IMR-90 (cell line): ENCODE data around the gene TCHP. TPM values are rescaled to one million over a fixed set of nuclear protein-coding genes. Genes with fewer than 3 reads are reported as not detected.

Source experiments
- ATAC-seq: fragments of 200-7000 bp; cut with Tn5 transposase; 2 replicates; pipeline ENCODE4 v1.9.1; 2020; ENCODE audit warnings: low read depth, mild to moderate bottlenecking, moderate library complexity
- BruUV-seq: library from RNA; stranded (reverse); fragments of 400-500 nt; replicated peaks from 2 replicates; lab custom pipeline; 2021; lab: Mats Ljungman, UMichigan
- CTCF ChIA-PET: fragments of 300-600 bp; formaldehyde crosslinking; extraction: SDS; loops from one replicate; lab custom pipeline; 2021; ENCODE audit warnings: antibody characterized with exemption; lab: Yijun Ruan, JAX
- POLR2A ChIA-PET: fragments of 300-600 bp; sonication (Branson Sonifier 250); formaldehyde crosslinking; loops from one replicate; lab custom pipeline; 2022; ENCODE audit warnings: antibody characterized with exemption; ENCODE audit not compliant: unreplicated experiment; lab: Charles Lee
- DNase-seq: peaks from one replicate; pipeline ENCODE4 v3.0.0; 2013
- H2AFZ ChIP-seq: replicated peaks from 2 replicates; pipeline ENCODE3; 2013; ENCODE audit warnings: low read length, mild to moderate bottlenecking; ENCODE audit not compliant: poor library complexity
- H2AK5ac ChIP-seq: 2 replicates; pipeline ENCODE4 v1.6.1; 2013; ENCODE audit warnings: low read depth, low read length, inconsistent platforms
- H2AK9ac ChIP-seq: replicated peaks from 2 replicates; pipeline ENCODE3; 2013; ENCODE audit warnings: mild to moderate bottlenecking, low read depth, low read length, moderate library complexity; ENCODE audit not compliant: poor library complexity
- H2BK120ac ChIP-seq: 2 replicates; pipeline ENCODE4 v1.6.1; 2013; ENCODE audit warnings: low read depth, low read length, inconsistent platforms
- H2BK15ac ChIP-seq: 3 replicates; pipeline ENCODE4 v1.6.1; 2013; ENCODE audit warnings: low read depth, low read length, inconsistent platforms
- H2BK20ac ChIP-seq: 2 replicates; pipeline ENCODE4 v1.6.1; 2013; ENCODE audit warnings: low read depth, mild to moderate bottlenecking, inconsistent platforms, low read length, moderate library complexity
- H2BK5ac ChIP-seq: 2 replicates; pipeline ENCODE4 v1.6.1; 2013; ENCODE audit warnings: mild to moderate bottlenecking, low read depth, low read length, inconsistent platforms; ENCODE audit not compliant: poor library complexity, severe bottlenecking
- H3K14ac ChIP-seq: replicated peaks from 2 replicates; pipeline ENCODE4 v1.6.1; 2013; ENCODE audit warnings: low read depth, low read length, inconsistent platforms
- H3K18ac ChIP-seq: 2 replicates; pipeline ENCODE4 v1.6.1; 2013; ENCODE audit warnings: low read depth, low read length, control low read depth
- H3K23ac ChIP-seq: 2 replicates; pipeline ENCODE4 v1.6.1; 2013; ENCODE audit warnings: low read depth, low read length, inconsistent platforms
- H3K27ac ChIP-seq: 2 replicates; pipeline ENCODE4 v1.5.1; 2013; ENCODE audit warnings: mild to moderate bottlenecking, control low read depth, low read length; ENCODE audit not compliant: insufficient read depth
- H3K27me3 ChIP-seq: 2 replicates; pipeline ENCODE4 v1.6.1; 2013; ENCODE audit warnings: low read length; ENCODE audit not compliant: control insufficient read depth, insufficient read depth
- H3K36me3 ChIP-seq: 2 replicates; pipeline ENCODE4 v1.6.1; 2013; ENCODE audit warnings: low read length, mixed read lengths; ENCODE audit not compliant: control insufficient read depth, insufficient read depth
- H3K4ac ChIP-seq: 2 replicates; pipeline ENCODE4 v1.6.1; 2013; ENCODE audit warnings: low read depth, low read length, inconsistent platforms
- H3K4me1 ChIP-seq: 2 replicates; pipeline ENCODE4 v1.6.1; 2013; ENCODE audit warnings: low read length, mixed read lengths; ENCODE audit not compliant: control insufficient read depth, insufficient read depth
- H3K4me2 ChIP-seq: 2 replicates; pipeline ENCODE4 v1.6.1; 2013; ENCODE audit warnings: low read depth, mild to moderate bottlenecking, control low read depth, low read length, moderate library complexity
- H3K4me3 ChIP-seq: 2 replicates; pipeline ENCODE4 v1.5.1; 2013; ENCODE audit warnings: low read depth, mild to moderate bottlenecking, control low read depth, low read length, moderate library complexity; ENCODE audit not compliant: insufficient read depth
- H3K56ac ChIP-seq: 2 replicates; pipeline ENCODE4 v1.6.1; 2013; ENCODE audit warnings: low read length, inconsistent platforms; ENCODE audit not compliant: insufficient read depth; ENCODE audit errors: extremely low read depth
- H3K79me1 ChIP-seq, 2 experiments: 2 replicates each; pipeline ENCODE4 v1.6.1; 2013; ENCODE audit warnings: low read length in 2 of 2, inconsistent platforms in 1 of 2, low read depth in 1 of 2
- H3K9ac ChIP-seq: 2 replicates; pipeline ENCODE4 v1.6.1; 2013; ENCODE audit warnings: low read depth, low read length, control low read depth
- H3K9me1 ChIP-seq: 2 replicates; pipeline ENCODE4 v1.6.1; 2013; ENCODE audit warnings: low read length, inconsistent platforms; ENCODE audit not compliant: insufficient read depth
- H3K9me3 ChIP-seq: 2 replicates; pipeline ENCODE4 v1.6.1; 2013; ENCODE audit warnings: low read length; ENCODE audit not compliant: control insufficient read depth, insufficient read depth
- H4K20me1 ChIP-seq: 2 replicates; pipeline ENCODE4 v1.6.1; 2013; ENCODE audit warnings: low read length, inconsistent platforms; ENCODE audit not compliant: insufficient read depth
- H4K5ac ChIP-seq: 2 replicates; pipeline ENCODE4 v1.6.1; 2013; ENCODE audit warnings: mild to moderate bottlenecking, low read depth, low read length, control low read depth
- H4K8ac ChIP-seq, 2 experiments: 2 replicates each; pipeline ENCODE4 v1.6.1; 2013; ENCODE audit warnings: low read depth in 2 of 2, low read length in 2 of 2, control low read depth in 1 of 2, inconsistent platforms in 1 of 2
- H4K91ac ChIP-seq: 2 replicates; pipeline ENCODE4 v1.6.1; 2013; ENCODE audit warnings: low read depth, low read length, inconsistent platforms; ENCODE audit not compliant: insufficient read depth
- BHLHE40 ChIP-seq: fragments of 150-350 bp; IDR thresholded peaks from 2 replicates; pipeline ENCODE4 v1.6.1; 2016; ENCODE audit warnings: mild to moderate bottlenecking, low read depth, low read length
- CEBPB ChIP-seq: IDR thresholded peaks from 2 replicates; pipeline ENCODE4 v1.6.1; 2012; ENCODE audit warnings: low read depth, low read length, improper control_type of control experiment
- CHD1 ChIP-seq: IDR thresholded peaks from 2 replicates; pipeline ENCODE4 v1.6.1; 2012; ENCODE audit warnings: low read depth, low read length, improper control_type of control experiment
- FOS ChIP-seq: fragments of 150-350 bp; IDR thresholded peaks from 2 replicates; pipeline ENCODE4 v1.6.1; 2016; ENCODE audit warnings: low read depth, low read length
- MAFK ChIP-seq: IDR thresholded peaks from 2 replicates; pipeline ENCODE4 v1.6.1; 2012; ENCODE audit warnings: low read depth, low read length, improper control_type of control experiment
- MAZ ChIP-seq: IDR thresholded peaks from 2 replicates; pipeline ENCODE4 v1.6.1; 2012; ENCODE audit warnings: low read depth, mild to moderate bottlenecking, low read length, improper control_type of control experiment, moderate library complexity, borderline replicate concordance
- MXI1 ChIP-seq: IDR thresholded peaks from 2 replicates; pipeline ENCODE4 v1.6.1; 2012; ENCODE audit warnings: low read depth, mild to moderate bottlenecking, low read length, moderate library complexity, borderline replicate concordance
- NFE2L2 ChIP-seq: fragments of 150-350 bp; IDR thresholded peaks from 2 replicates; pipeline ENCODE4 v1.6.1; 2016; ENCODE audit warnings: low read depth, mild to moderate bottlenecking, low read length
- POLR2A ChIP-seq: IDR thresholded peaks from 2 replicates; pipeline ENCODE4 v1.6.1; 2012; ENCODE audit warnings: mild to moderate bottlenecking, low read depth, low read length
- RAD21 ChIP-seq: IDR thresholded peaks from 2 replicates; pipeline ENCODE4 v1.6.1; 2012; ENCODE audit warnings: low read length, improper control_type of control experiment
- RCOR1 ChIP-seq: IDR thresholded peaks from 2 replicates; pipeline ENCODE4 v1.6.1; 2012; ENCODE audit warnings: mild to moderate bottlenecking, low read length, improper control_type of control experiment; ENCODE audit not compliant: insufficient replicate concordance
- RFX5 ChIP-seq: IDR thresholded peaks from 2 replicates; pipeline ENCODE4 v1.8.0; 2012; ENCODE audit warnings: low read depth, mild to moderate bottlenecking, low read length, moderate library complexity
- SMC3 ChIP-seq: fragments of 150-350 bp; IDR thresholded peaks from 2 replicates; pipeline ENCODE4 v1.6.1; 2016; ENCODE audit warnings: low read depth, mild to moderate bottlenecking, antibody characterized with exemption, low read length, moderate library complexity
- WGBS, 2 experiments: methylation state at CpG; one replicate each; pipeline versions ENCODE4 v1.1.5 to v1.1.7; 2013; ENCODE audit warnings: missing lambda C conversion rate in 2 of 2; ENCODE audit not compliant: insufficient read length in 1 of 2; ENCODE audit errors: extremely low coverage in 2 of 2; 5-methylcytosine and 5-hydroxymethylcytosine counted together
- dilution Hi-C: fragments of 300-500 bp; cut with HindIII; formaldehyde crosslinking; loops from one replicate; pipeline ENCODE4 v1.14.3; 2018; ENCODE audit warnings: low sequenced_read_pairs; ENCODE audit not compliant: unreplicated experiment
- in situ Hi-C: fragments of 300-500 bp; cut with MboI; formaldehyde crosslinking; loops from 3 replicates; pipeline ENCODE4 v1.14.3; 2019; ENCODE audit warnings: low sequenced_read_pairs, inconsistent platforms, mixed read lengths
- intact Hi-C: fragments of 100-400 bp; cut with micrococcal nuclease; formaldehyde crosslinking; loops from 2 replicates; pipeline ENCODE4 v1.10.0; 2022
- polyA plus RNA-seq, 3 experiments: library from polyadenylated mRNA; depleted of rRNA; stranded (reverse); fragments of >200 nt; gene quantifications; 2 replicates each; pipeline ENCODE4 v1.2.3, GENCODE V29; 2012; ENCODE audit warnings: low replicate concordance in 1 of 3
- total RNA-seq: library from RNA; depleted of rRNA; stranded (reverse); fragments of >200 nt; gene quantifications from 2 replicates; pipeline ENCODE4 v1.2.3, GENCODE V29; 2012
- TF ChIP-seq, protein P1 (sequence below): fragments of 150-350 bp; IDR thresholded peaks from 2 replicates; pipeline ENCODE4 v1.6.1; 2016; ENCODE audit warnings: low read depth, mild to moderate bottlenecking, low read length, moderate library complexity, borderline replicate concordance
- TF ChIP-seq, protein P2 (sequence below): conservative IDR thresholded peaks from 2 replicates; pipeline ENCODE4 v1.5.1; 2012; ENCODE audit warnings: mild to moderate bottlenecking, low read depth, low read length, improper control_type of control experiment
- TF ChIP-seq, protein P3 (sequence below): fragments of 150-350 bp; IDR thresholded peaks from 2 replicates; pipeline ENCODE4 v1.6.1; 2017; ENCODE audit warnings: mild to moderate bottlenecking, antibody characterized with exemption, low read length, low read depth

TCHP gene
- total and polyA plus RNA-seq, 2 of the 4 experiments (the other 2 are of a cell fraction) = 6.1 to 13.4 TPM

DNA sequence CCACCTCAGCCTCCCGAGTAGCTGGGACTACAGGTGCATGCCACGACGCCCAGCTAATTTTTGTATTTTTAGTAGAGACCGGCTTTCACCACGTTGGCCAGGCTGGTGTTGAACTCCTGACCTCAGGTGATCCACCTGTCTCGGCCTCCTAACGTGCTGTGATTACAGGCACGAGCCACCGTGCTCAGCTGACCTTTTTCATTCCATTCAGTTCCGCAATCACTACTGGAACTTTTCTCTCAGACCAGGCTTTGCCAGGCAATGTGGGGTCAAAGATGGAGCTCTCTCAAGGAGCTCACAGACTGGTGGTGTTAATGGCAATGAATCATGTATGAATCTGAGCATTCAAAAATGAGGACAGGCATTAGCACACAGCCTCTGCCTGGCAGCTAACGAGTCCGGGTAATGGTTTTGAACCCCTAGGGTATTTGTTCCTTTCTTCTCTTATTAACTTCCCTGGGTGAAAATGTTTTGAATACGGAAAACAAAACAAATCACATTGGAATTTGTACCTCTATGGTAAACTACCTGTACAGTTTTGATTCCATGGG is 9.4 kb upstream of the TCHP start:
- Histone ChIP-seq H4K91ac (no peak overlapping the region; the same call in 1 of the 2 replicates), H3K9me1 (peaks cover 7% of the 10 kb centered on the region; the same call in 1 of the 2 replicates), H2AK5ac (no peak overlapping the region), H3K4me3 (no peak overlapping the region), H2AFZ (no peak overlapping the region), H4K20me1 (no peaks in the 10 kb centered on the region), H3K9ac (no peak overlapping the region), H3K4ac (0 out of 2 replicates have a peak overlapping the region, but pooled peaks have one; percentile 16), H4K5ac (no peak overlapping the region), H3K4me1 (0 out of 2 replicates have a peak, but pooled peaks cover 6% of the 10 kb centered on the region), H3K4me2 (no peak overlapping the region), H3K27me3 (no peaks in the 10 kb centered on the region; the same call in 1 of the 2 replicates), H3K36me3 (no peaks in the 10 kb centered on the region), H2BK20ac (no peak overlapping the region), H3K23ac (no peak overlapping the region), H3K18ac (no peak overlapping the region), H2BK5ac (no peak overlapping the region), H3K14ac (no peak overlapping the region), H2AK9ac (no peak overlapping the region), H3K56ac (no peak overlapping the region), H2BK15ac (no peak overlapping the region), H3K9me3 (no peaks in the 10 kb centered on the region), H4K8ac (no peak overlapping the region), H2BK120ac (no peak overlapping the region), H3K79me1 (no peaks in the 10 kb centered on the region), H3K27ac (no peak overlapping the region)
- no peak for TF ChIP-seq MAFK
- no peak for TF ChIP-seq CHD1
- no peak for TF ChIP-seq SMC3
- TF ChIP-seq, protein P1, sequence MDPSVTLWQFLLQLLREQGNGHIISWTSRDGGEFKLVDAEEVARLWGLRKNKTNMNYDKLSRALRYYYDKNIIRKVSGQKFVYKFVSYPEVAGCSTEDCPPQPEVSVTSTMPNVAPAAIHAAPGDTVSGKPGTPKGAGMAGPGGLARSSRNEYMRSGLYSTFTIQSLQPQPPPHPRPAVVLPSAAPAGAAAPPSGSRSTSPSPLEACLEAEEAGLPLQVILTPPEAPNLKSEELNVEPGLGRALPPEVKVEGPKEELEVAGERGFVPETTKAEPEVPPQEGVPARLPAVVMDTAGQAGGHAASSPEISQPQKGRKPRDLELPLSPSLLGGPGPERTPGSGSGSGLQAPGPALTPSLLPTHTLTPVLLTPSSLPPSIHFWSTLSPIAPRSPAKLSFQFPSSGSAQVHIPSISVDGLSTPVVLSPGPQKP = no peak
- no peak for TF ChIP-seq FOS
- TF ChIP-seq RAD21 = no peak
- TF ChIP-seq MAZ = no peak
- TF ChIP-seq, protein P2, sequence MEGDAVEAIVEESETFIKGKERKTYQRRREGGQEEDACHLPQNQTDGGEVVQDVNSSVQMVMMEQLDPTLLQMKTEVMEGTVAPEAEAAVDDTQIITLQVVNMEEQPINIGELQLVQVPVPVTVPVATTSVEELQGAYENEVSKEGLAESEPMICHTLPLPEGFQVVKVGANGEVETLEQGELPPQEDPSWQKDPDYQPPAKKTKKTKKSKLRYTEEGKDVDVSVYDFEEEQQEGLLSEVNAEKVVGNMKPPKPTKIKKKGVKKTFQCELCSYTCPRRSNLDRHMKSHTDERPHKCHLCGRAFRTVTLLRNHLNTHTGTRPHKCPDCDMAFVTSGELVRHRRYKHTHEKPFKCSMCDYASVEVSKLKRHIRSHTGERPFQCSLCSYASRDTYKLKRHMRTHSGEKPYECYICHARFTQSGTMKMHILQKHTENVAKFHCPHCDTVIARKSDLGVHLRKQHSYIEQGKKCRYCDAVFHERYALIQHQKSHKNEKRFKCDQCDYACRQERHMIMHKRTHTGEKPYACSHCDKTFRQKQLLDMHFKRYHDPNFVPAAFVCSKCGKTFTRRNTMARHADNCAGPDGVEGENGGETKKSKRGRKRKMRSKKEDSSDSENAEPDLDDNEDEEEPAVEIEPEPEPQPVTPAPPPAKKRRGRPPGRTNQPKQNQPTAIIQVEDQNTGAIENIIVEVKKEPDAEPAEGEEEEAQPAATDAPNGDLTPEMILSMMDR = no peak
- no peak for TF ChIP-seq CEBPB
- TF ChIP-seq RCOR1 = no peak
- no peak for TF ChIP-seq POLR2A
- TF ChIP-seq, protein P3, sequence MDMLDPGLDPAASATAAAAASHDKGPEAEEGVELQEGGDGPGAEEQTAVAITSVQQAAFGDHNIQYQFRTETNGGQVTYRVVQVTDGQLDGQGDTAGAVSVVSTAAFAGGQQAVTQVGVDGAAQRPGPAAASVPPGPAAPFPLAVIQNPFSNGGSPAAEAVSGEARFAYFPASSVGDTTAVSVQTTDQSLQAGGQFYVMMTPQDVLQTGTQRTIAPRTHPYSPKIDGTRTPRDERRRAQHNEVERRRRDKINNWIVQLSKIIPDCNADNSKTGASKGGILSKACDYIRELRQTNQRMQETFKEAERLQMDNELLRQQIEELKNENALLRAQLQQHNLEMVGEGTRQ = no peak
- no peak for TF ChIP-seq BHLHE40
- no peak for TF ChIP-seq RFX5
- TF ChIP-seq NFE2L2 = no peak
- no peak for TF ChIP-seq MXI1
- CTCF ChIA-PET = no interaction called here
- intact Hi-C loops = no loop called here
- no TSS peak for BruUV-seq
- POLR2A ChIA-PET = no interaction called here
- in situ Hi-C loops = no loop called here
- no peak for ATAC-seq
- WGBS, 2 experiments = 91% methylated on average over 5 of the region's 13 CpGs; no CpG with 5 or more reads in 1 of the 2 experiments
- DNase-seq = no peak
- dilution Hi-C loops = no loop called here
